Panc1 (cell line): ENCODE measurements around the gene MYOG. TPM values are rescaled to one million over a fixed set of nuclear protein-coding genes. Genes with fewer than 3 reads are reported as not detected.

Source experiments
- ATAC-seq: fragments of 200-7000 bp; cut with Tn5 transposase; 2 replicates; pipeline ENCODE4 v1.9.1; 2020; ENCODE audit warnings: mild to moderate bottlenecking, moderate library complexity
- BruUV-seq: library from RNA; stranded (reverse); fragments of 400-500 nt; replicated peaks from 2 replicates; lab custom pipeline; 2021; lab: Mats Ljungman, UMichigan
- CTCF ChIA-PET: fragments of 300-600 bp; sonication (Branson Sonifier 250); formaldehyde crosslinking; loops from one replicate; lab custom pipeline; 2022; ENCODE audit warnings: antibody characterized with exemption; lab: Charles Lee
- POLR2A ChIA-PET: fragments of 300-600 bp; sonication (Branson Sonifier 250); formaldehyde crosslinking; loops from one replicate; lab custom pipeline; 2022; ENCODE audit warnings: antibody characterized with exemption; lab: Charles Lee
- DNase-seq: peaks from one replicate; pipeline ENCODE4 v3.0.0-alpha.2; 2010; ENCODE audit warnings: low read depth, low spot score
- H3K27ac ChIP-seq: 2 replicates; pipeline ENCODE4 v1.5.1; 2011; ENCODE audit warnings: mild to moderate bottlenecking, low read length, inconsistent platforms
- H3K27me3 ChIP-seq: fragments of 200-500 bp; sonication (Bioruptor generic); 2 replicates; pipeline ENCODE4 v1.6.0; 2014; ENCODE audit warnings: low read length, inconsistent platforms; ENCODE audit not compliant: control insufficient read depth, insufficient read depth
- H3K36me3 ChIP-seq: fragments of 200-500 bp; sonication (Bioruptor generic); 2 replicates; pipeline ENCODE4 v1.5.1; 2014; ENCODE audit warnings: inconsistent platforms, mild to moderate bottlenecking, low read length, moderate library complexity; ENCODE audit not compliant: control insufficient read depth, insufficient read depth
- H3K4me1 ChIP-seq: 2 replicates; pipeline ENCODE4 v1.5.1; 2011; ENCODE audit warnings: inconsistent platforms, mild to moderate bottlenecking, low read length, moderate library complexity; ENCODE audit not compliant: control insufficient read depth, insufficient read depth
- H3K4me3 ChIP-seq, 2 experiments: 2 replicates each; pipeline ENCODE4 v1.5.1; 2011 to 2012; ENCODE audit warnings: low read depth in 2 of 2, low read length in 2 of 2, mild to moderate bottlenecking in 2 of 2, inconsistent platforms in 1 of 2, moderate library complexity in 1 of 2
- H3K9me3 ChIP-seq: fragments of 200-500 bp; sonication (Bioruptor generic); 2 replicates; pipeline ENCODE4 v1.5.1; 2014; ENCODE audit warnings: low read depth, mild to moderate bottlenecking, inconsistent platforms, low read length, moderate library complexity; ENCODE audit not compliant: control insufficient read depth, insufficient read depth
- CTCF ChIP-seq: fragments of 450-650 bp; IDR thresholded peaks from 2 replicates; pipeline ENCODE4 v1.5.1; 2017; ENCODE audit warnings: mild to moderate bottlenecking
- POLR2AphosphoS5 ChIP-seq: IDR thresholded peaks from 2 replicates; pipeline ENCODE4 v1.6.1; 2012; ENCODE audit warnings: mild to moderate bottlenecking, low read depth, low read length, moderate library complexity
- REST ChIP-seq, 2 experiments: IDR thresholded peaks; 2 replicates each; pipeline ENCODE4 v1.6.1; 2011 to 2012; ENCODE audit warnings: low read depth in 2 of 2, control low read depth in 1 of 2, low read length in 1 of 2, mild to moderate bottlenecking in 1 of 2, moderate library complexity in 1 of 2; ENCODE audit not compliant: insufficient read depth in 1 of 2
- SIN3A ChIP-seq: IDR thresholded peaks from 2 replicates; pipeline ENCODE4 v1.6.1; 2012; ENCODE audit warnings: low read depth, mild to moderate bottlenecking, low read length, moderate library complexity, borderline replicate concordance; ENCODE audit not compliant: insufficient read depth
- TCF7L2 ChIP-seq: IDR thresholded peaks from 2 replicates; pipeline ENCODE4 v1.6.1; 2011; ENCODE audit warnings: mild to moderate bottlenecking, low read depth, low read length, inconsistent platforms
- in situ Hi-C: cut with HindIII; loops from 2 replicates; pipeline ENCODE4 v1.10.0; 2016; ENCODE audit warnings: low sequenced_read_pairs, low pct_unique_long_range_greater_than_20kb
- intact Hi-C: fragments of 100-400 bp; cut with micrococcal nuclease; formaldehyde crosslinking; loops from one replicate; pipeline ENCODE4 v1.10.0; 2022; ENCODE audit not compliant: unreplicated experiment
- total RNA-seq: library from RNA; stranded (reverse); gene quantifications from one replicate; pipeline ENCODE4 v1.2.1, GENCODE V29; 2021; ENCODE audit not compliant: unreplicated experiment

Gene MYOG
- total RNA-seq, 1 experiment from 2014 or later: not detected

GRCh38 chr1:203082231-203082505 is 3.6 kb downstream of the MYOG start:
- H3K4me3 ChIP-seq: no peak overlapping the region
- ATAC-seq: no peak
- BruUV-seq: no TSS peak
- no peaks in the 10 kb centered on the region for H3K36me3 ChIP-seq
- no peak overlapping the region for H3K27ac ChIP-seq
- no peaks in the 10 kb centered on the region for H3K27me3 ChIP-seq
- intact Hi-C loops: no loop called here
- TF ChIP-seq POLR2AphosphoS5 (no peak), CTCF (no peak), REST (IDR thresholded peaks at IDR 0.05; ENCODE audit: insufficient read depth in 1 of 2, low read depth in 2 of 2, low read length in 1 of 2) (no peak), TCF7L2 (no peak), SIN3A (no peak)
- no peaks in the 10 kb centered on the region for H3K9me3 ChIP-seq
- in situ Hi-C loops: no loop called here
- ChIA-PET CTCF (no interaction called here), POLR2A (no interaction called here)
- no peak for DNase-seq
- H3K4me1 ChIP-seq: no peaks in the 10 kb centered on the region

GRCh38 chr1:203081465-203082230 is 4.2 kb downstream of the MYOG start:
- Histone ChIP-seq H3K9me3 (no peaks in the 10 kb centered on the region), H3K27me3 (no peaks in the 10 kb centered on the region), H3K36me3 (no peaks in the 10 kb centered on the region), H3K4me3 (no peak overlapping the region), H3K27ac (no peak overlapping the region), H3K4me1 (no peaks in the 10 kb centered on the region)
- intact Hi-C loops (no loop called here), in situ Hi-C loops (no loop called here)
- no peak for DNase-seq
- ChIA-PET CTCF (no interaction called here), POLR2A (no interaction called here)
- no TSS peak for BruUV-seq
- TF ChIP-seq TCF7L2: no peak
- TF ChIP-seq REST (IDR thresholded peaks at IDR 0.05; ENCODE audit: insufficient read depth in 1 of 2, low read depth in 2 of 2, low read length in 1 of 2): no peak
- TF ChIP-seq POLR2AphosphoS5: no peak
- TF ChIP-seq CTCF: no peak
- TF ChIP-seq SIN3A: no peak
- no peak for ATAC-seq
